ENCODE data around the gene GABRB3.

- no peak for TF ChIP-seq CTCF (IDR thresholded peaks at IDR 0.05)
- TF ChIP-seq POLR2A (IDR thresholded peaks at IDR 0.05) = no peak
- TF ChIP-seq EP300 (IDR thresholded peaks at IDR 0.05) = no peak
Observed at GRCh38 chr15:26806574-26806973, 33.7 kb upstream of the GABRB3 start.

Measured in tibial nerve (tissue), 4 donors.